ENCODE measurements around the gene CD1D. TPM values are rescaled to one million over a fixed set of nuclear protein-coding genes. Genes with fewer than 3 reads are reported as not detected.

CD1D gene
- total and polyA plus RNA-seq, 3 donors from 2014 or later = 2.5 to 6.6 (median 3.1) TPM

DNA sequence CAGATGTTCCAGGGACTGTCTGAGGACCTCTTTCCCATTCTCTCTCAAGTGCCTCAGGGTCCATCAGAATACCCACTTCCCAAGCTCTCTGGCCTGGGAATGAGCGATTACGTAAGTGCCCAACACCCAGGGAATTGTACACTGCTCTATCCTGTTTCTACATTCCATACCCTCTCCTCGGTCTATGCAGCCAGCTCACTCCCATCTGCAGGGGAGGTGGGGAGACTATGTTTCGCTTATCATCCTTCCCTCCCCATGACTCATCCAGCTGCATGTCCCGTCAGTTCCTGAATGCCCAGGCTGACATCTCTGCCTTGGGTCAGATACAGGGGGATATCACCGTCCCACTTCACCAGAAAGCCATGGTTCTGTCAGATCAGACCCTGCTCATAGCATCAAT is 34.5 kb upstream of the CD1D start:
- Histone ChIP-seq H3K27me3 (no peaks in the 10 kb centered on the region), H3K27ac (no peak overlapping the region), H3K9me3 (no peaks in the 10 kb centered on the region), H3K4me1 (peaks cover 17% of the 10 kb centered on the region), H3K36me3 (ENCODE audit: low read depth, missing control alignments) (no peaks in the 10 kb centered on the region), H3K4me3 (no peak overlapping the region)
- intact Hi-C loops (cut with DNase I; ENCODE audit: low total_unique reads) = no loop called here
- 79 to 82% methylated on average over 6 of the region's 6 CpGs for WGBS, 2 donors
- no peak for DNase-seq
- TF ChIP-seq, protein P1, sequence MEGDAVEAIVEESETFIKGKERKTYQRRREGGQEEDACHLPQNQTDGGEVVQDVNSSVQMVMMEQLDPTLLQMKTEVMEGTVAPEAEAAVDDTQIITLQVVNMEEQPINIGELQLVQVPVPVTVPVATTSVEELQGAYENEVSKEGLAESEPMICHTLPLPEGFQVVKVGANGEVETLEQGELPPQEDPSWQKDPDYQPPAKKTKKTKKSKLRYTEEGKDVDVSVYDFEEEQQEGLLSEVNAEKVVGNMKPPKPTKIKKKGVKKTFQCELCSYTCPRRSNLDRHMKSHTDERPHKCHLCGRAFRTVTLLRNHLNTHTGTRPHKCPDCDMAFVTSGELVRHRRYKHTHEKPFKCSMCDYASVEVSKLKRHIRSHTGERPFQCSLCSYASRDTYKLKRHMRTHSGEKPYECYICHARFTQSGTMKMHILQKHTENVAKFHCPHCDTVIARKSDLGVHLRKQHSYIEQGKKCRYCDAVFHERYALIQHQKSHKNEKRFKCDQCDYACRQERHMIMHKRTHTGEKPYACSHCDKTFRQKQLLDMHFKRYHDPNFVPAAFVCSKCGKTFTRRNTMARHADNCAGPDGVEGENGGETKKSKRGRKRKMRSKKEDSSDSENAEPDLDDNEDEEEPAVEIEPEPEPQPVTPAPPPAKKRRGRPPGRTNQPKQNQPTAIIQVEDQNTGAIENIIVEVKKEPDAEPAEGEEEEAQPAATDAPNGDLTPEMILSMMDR (IDR thresholded peaks at IDR 0.05) = no peak
- TF ChIP-seq POLR2A (IDR thresholded peaks at IDR 0.05) = no peak

DNA sequence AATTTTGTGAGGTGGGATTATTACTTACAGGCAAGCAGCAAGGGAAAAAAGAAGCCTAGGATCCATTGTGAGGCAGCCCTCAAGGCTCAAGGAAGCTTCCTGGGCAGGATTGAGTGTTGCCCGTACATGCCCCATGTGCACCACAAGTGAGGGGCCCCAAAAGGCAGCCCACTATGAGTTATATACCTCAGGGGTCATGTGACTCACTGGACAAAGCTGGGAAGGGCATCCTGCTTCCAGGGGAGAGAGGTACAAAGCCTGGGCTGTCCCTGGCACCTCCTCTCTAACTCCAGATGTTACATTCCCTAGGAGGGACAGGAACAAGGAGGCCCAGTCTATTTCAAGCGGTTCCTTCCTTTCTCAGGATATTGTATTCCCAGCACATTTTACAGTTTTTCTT is 34.0 kb upstream of the CD1D start:
- H3K27ac ChIP-seq = no peak overlapping the region

DNA sequence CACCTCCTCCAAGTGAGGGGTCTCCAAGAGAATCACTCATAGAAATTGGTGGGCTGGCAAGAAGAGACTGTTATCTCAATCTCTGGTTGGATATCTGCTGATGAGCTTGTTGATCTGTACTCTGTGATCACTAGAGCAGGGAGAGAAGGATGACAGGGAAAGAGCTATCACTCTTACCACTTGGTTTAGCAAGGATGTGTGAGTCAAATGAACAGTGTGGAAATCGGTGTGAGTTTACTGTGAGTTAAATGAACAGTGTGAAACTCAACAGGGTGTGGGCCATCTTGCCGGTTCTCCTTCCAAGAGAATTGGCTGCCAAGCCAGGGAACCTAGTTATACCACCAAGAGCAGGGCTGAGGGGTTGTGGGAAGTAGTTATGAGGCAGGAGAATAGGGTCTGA is 33.3 kb upstream of the CD1D start:
- Histone ChIP-seq H3K27me3 (no peaks in the 10 kb centered on the region), H3K27ac (peak overlapping the region in 1 of 2 donors; percentile 18), H3K4me1 (peaks cover 17% of the 10 kb centered on the region), H3K36me3 (ENCODE audit: low read depth, missing control alignments) (no peaks in the 10 kb centered on the region), H3K9me3 (no peaks in the 10 kb centered on the region), H3K4me3 (no peak overlapping the region)
- no peak for DNase-seq
- intact Hi-C loops (cut with DNase I; ENCODE audit: low total_unique reads) = no loop called here
- TF ChIP-seq POLR2A (IDR thresholded peaks at IDR 0.05) = no peak
- TF ChIP-seq, protein P1 (IDR thresholded peaks at IDR 0.05) = no peak
- WGBS, 2 donors = 30 to 32% methylated on average over 2 of the region's 2 CpGs

More for the DNA sequence above, 34.0 kb upstream of the CD1D start:
- Histone ChIP-seq H3K27me3 (no peaks in the 10 kb centered on the region), H3K4me1 (peaks cover 17% of the 10 kb centered on the region), H3K36me3 (ENCODE audit: low read depth, missing control alignments) (no peaks in the 10 kb centered on the region), H3K9me3 (no peaks in the 10 kb centered on the region), H3K4me3 (no peak overlapping the region)
- intact Hi-C loops (cut with DNase I; ENCODE audit: low total_unique reads) = no loop called here
- DNase-seq = no peak
- WGBS, 2 donors = 73 to 80% methylated on average over 2 of the region's 2 CpGs
- no peak for TF ChIP-seq POLR2A (IDR thresholded peaks at IDR 0.05)
- TF ChIP-seq, protein P1 (IDR thresholded peaks at IDR 0.05) = no peak

DNA sequence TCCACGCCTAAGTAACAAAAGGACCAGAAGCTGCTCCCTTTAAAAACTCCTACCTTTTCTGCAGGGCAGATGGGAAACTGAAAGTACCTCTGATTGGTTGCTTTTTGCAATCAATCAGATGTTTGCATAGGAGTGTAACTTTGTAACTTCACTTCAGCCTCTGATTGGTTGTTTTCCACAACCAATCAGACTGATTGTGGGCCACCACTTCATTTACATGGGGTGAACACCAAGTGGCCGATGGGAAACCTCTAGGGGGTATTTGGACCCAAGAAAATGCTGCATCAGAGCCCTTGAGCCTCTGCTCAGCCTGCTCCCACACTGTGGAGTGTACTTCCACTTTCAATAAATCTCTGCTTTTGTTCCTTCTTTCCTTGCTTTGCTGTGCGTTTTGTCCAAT is 32.8 kb upstream of the CD1D start:
- Histone ChIP-seq H3K36me3 (ENCODE audit: low read depth, missing control alignments) (no peaks in the 10 kb centered on the region), H3K4me3 (no peak overlapping the region), H3K27me3 (no peaks in the 10 kb centered on the region), H3K9me3 (no peaks in the 10 kb centered on the region), H3K27ac (no peak overlapping the region), H3K4me1 (peaks cover 17% of the 10 kb centered on the region)
- intact Hi-C loops (cut with DNase I; ENCODE audit: low total_unique reads) = no loop called here
- DNase-seq = no peak
- no peak for TF ChIP-seq POLR2A (IDR thresholded peaks at IDR 0.05)
- TF ChIP-seq, protein P1 (IDR thresholded peaks at IDR 0.05) = no peak
- WGBS, 2 donors = 54 to 57% methylated on average over 3 of the region's 3 CpGs

DNA sequence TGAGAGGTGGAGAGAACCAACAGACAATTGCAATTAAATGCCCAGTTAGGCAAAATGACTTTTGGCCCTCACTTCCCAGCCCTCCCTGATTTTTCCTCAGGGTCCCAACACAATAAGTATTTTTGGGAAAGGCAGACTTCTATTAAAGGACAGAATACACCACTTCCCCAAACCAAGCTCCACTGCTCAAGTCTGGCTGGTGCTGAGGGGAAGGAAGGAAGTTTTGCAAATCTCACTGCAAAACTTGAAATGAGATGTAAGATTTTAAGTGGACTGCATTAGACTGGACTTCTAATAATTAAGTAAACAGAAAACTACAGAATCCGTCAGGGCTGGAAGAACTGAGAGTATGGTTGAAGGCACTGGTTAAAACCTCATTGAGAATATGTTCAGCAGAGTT is 32.2 kb upstream of the CD1D start:
- Histone ChIP-seq H3K4me1 (peaks cover 17% of the 10 kb centered on the region), H3K27ac (no peak overlapping the region), H3K36me3 (ENCODE audit: low read depth, missing control alignments) (no peaks in the 10 kb centered on the region), H3K9me3 (no peaks in the 10 kb centered on the region), H3K4me3 (no peak overlapping the region), H3K27me3 (no peaks in the 10 kb centered on the region)
- DNase-seq = no peak
- intact Hi-C loops (cut with DNase I; ENCODE audit: low total_unique reads) = no loop called here
- TF ChIP-seq, protein P1 (IDR thresholded peaks at IDR 0.05) = no peak
- no peak for TF ChIP-seq POLR2A (IDR thresholded peaks at IDR 0.05)
- 64 to 75% methylated on average over 1 of the region's 1 CpG for WGBS, 2 donors
